ENCODE data around the gene RSPH6A. TPM values are rescaled to one million over a fixed set of nuclear protein-coding genes. Genes with fewer than 3 reads are reported as not detected.

Gene RSPH6A
- polyA plus RNA-seq, 3 donors, result not detected

- Histone ChIP-seq H3K27ac (ENCODE audit: low read depth in 1 of 2, low read length in 2 of 2) (no peak within 1 kb of the TSS), H3K4me1 (ENCODE audit: control insufficient read depth in 1 of 2, insufficient read depth in 2 of 2, low read length in 2 of 2) (peaks cover 27 to 37% of the 10 kb centered on the region in 2 donors), H3K9ac (ENCODE audit: insufficient read depth, low read length, poor library complexity, severe bottlenecking) (peak within 1 kb of the TSS; percentile 90), H3K36me3 (replicated peaks in 1 of 2; ENCODE audit: control insufficient read depth in 1 of 2, insufficient read depth in 2 of 2, low read length in 2 of 2) (peaks cover 8 to 11% of the 10 kb centered on the region in 2 donors), H4K20me1 (ENCODE audit: insufficient read depth, low read length) (peaks cover 25% of the 10 kb centered on the region), H3K27me3 (ENCODE audit: control insufficient read depth in 2 of 2, insufficient read depth in 2 of 2, low read length in 2 of 2) (peaks cover 21 to 38% of the 10 kb centered on the region in 2 donors), H3K79me2 (ENCODE audit: insufficient read depth, low read length) (peaks cover 37% of the 10 kb centered on the region), H3K4me2 (replicated peaks; ENCODE audit: extremely low read depth, low read length, poor library complexity, severe bottlenecking) (peak within 1 kb of the TSS; percentile 78), H3K4me3 (replicated peaks in 1 of 3; ENCODE audit: low read depth in 2 of 3, low read length in 3 of 3) (peak within 1 kb of the TSS; percentile 6 to 80 (median 42)), H2AFZ (ENCODE audit: insufficient read depth, low read depth, low read length, poor library complexity, severe bottlenecking) (peak within 1 kb of the TSS; percentile 87), H3K9me3 (replicated peaks in 1 of 2; ENCODE audit: control insufficient read depth in 1 of 2, insufficient read depth in 1 of 2, low read length in 2 of 2) (peaks cover 0 to 8% of the 10 kb centered on the region in 2 donors)
- Mint-ChIP-seq H3K36me3 (peaks cover 18 to 20% of the 10 kb centered on the region in 2 donors), H3K4me3 (peak within 1 kb of the TSS; percentile 88 to 92), H3K27me3 (ENCODE audit: low read depth in 3 of 3) (peaks cover 37 to 55% (median 50%) of the 10 kb centered on the region in 3 donors), H3K9me3 (peaks cover 0 to 20% (median 10%) of the 10 kb centered on the region in 7 donors), H3K4me1 (peaks cover 30% of the 10 kb centered on the region), H3K27ac (peak within 1 kb of the TSS in 5 of 7 donors; percentile 33 to 97 (median 97))
- intact Hi-C loops (cut with micrococcal nuclease), result loop anchor here (1.0 to 10.0 kb wide), 6 partner anchors 22 to 991 kb away; partner anchors contain the start of genes IRF2BP1 (in 2 of the 2), AP2S1 (in 1 of the 2), CCDC61 (in 1 of the 2) and FBXO46 (in 1 of the 2)
- TF ChIP-seq CTCF (IDR thresholded peaks at IDR 0.05), result peak; percentile 82
- DNase-seq, result peak; percentile 29 to 68 (median 45)
- WGBS (ENCODE audit: insufficient coverage), result 2% methylated on average over 71 of the region's 71 CpGs
These were observed 48.9 kb upstream of the RSPH6A start, which contains the start of gene FOXA3 for GRCh38 chr19:45863840-45864628. Gene FOXA3, plus strand, starts transcription at chr19:45864326. Its CDS starts 131 bp downstream, at chr19:45864457.

GRCh38 chr19:45863335-45863839 is 48.3 kb upstream of the RSPH6A start:
- Mint-ChIP-seq H3K27me3 (ENCODE audit: low read depth in 3 of 3) (peaks cover 37 to 50% (median 50%) of the 10 kb centered on the region in 3 donors), H3K4me1 (peaks cover 30% of the 10 kb centered on the region), H3K9me3 (peaks cover 0 to 20% (median 10%) of the 10 kb centered on the region in 7 donors), H3K27ac (peak overlapping the region in 5 of 7 donors; percentile 33 to 97 (median 97)), H3K36me3 (peaks cover 23 to 26% of the 10 kb centered on the region in 2 donors), H3K4me3 (peak overlapping the region; percentile 88 to 92)
- Histone ChIP-seq H3K9ac (ENCODE audit: insufficient read depth, low read length, poor library complexity, severe bottlenecking) (peak overlapping the region; percentile 90), H3K79me2 (ENCODE audit: insufficient read depth, low read length) (peaks cover 42% of the 10 kb centered on the region), H3K36me3 (replicated peaks in 1 of 2; ENCODE audit: control insufficient read depth in 1 of 2, insufficient read depth in 2 of 2, low read length in 2 of 2) (peaks cover 14% of the 10 kb centered on the region in 2 donors), H3K4me2 (replicated peaks; ENCODE audit: extremely low read depth, low read length, poor library complexity, severe bottlenecking) (peak overlapping the region; percentile 78), H3K4me1 (ENCODE audit: control insufficient read depth in 1 of 2, insufficient read depth in 2 of 2, low read length in 2 of 2) (peaks cover 27 to 37% of the 10 kb centered on the region in 2 donors), H2AFZ (ENCODE audit: insufficient read depth, low read depth, low read length, poor library complexity, severe bottlenecking) (peak overlapping the region; percentile 87), H3K4me3 (replicated peaks in 1 of 3; ENCODE audit: low read depth in 2 of 3, low read length in 3 of 3) (peak overlapping the region; percentile 6 to 80 (median 42)), H4K20me1 (ENCODE audit: insufficient read depth, low read length) (peaks cover 31% of the 10 kb centered on the region), H3K27me3 (ENCODE audit: control insufficient read depth in 2 of 2, insufficient read depth in 2 of 2, low read length in 2 of 2) (peaks cover 21 to 35% of the 10 kb centered on the region in 2 donors), H3K9me3 (replicated peaks in 1 of 2; ENCODE audit: control insufficient read depth in 1 of 2, insufficient read depth in 1 of 2, low read length in 2 of 2) (peaks cover 0 to 8% of the 10 kb centered on the region in 2 donors), H3K27ac (ENCODE audit: low read depth in 1 of 2, low read length in 2 of 2) (no peak overlapping the region)
- no peak for TF ChIP-seq CTCF (IDR thresholded peaks at IDR 0.05)
- DNase-seq, result no peak
- 5% methylated on average over 13 of the region's 22 CpGs for WGBS (ENCODE audit: insufficient coverage)
- intact Hi-C loops (cut with micrococcal nuclease), result loop anchor here (1.0 to 10.0 kb wide), 6 partner anchors 23 to 991 kb away; partner anchors contain the start of genes IRF2BP1 (in 2 of the 2), AP2S1 (in 1 of the 2), CCDC61 (in 1 of the 2) and FBXO46 (in 1 of the 2)
